NCI-H2107 treated with DMSO at 0.1 percent for 48 hours (cell line): ENCODE results near the gene STRADB.
"Not testable (repeated sequence)": the region's sequence is repeated elsewhere in the genome, so short reads cannot be mapped to it uniquely, and the experiment has no call there.

Experiments
- DNase-seq: peaks from one replicate; lab custom pipeline; 2025; ENCODE audit not compliant: unreplicated experiment; lab: John Stamatoyannopoulos, UW

Gene STRADB, protein sequence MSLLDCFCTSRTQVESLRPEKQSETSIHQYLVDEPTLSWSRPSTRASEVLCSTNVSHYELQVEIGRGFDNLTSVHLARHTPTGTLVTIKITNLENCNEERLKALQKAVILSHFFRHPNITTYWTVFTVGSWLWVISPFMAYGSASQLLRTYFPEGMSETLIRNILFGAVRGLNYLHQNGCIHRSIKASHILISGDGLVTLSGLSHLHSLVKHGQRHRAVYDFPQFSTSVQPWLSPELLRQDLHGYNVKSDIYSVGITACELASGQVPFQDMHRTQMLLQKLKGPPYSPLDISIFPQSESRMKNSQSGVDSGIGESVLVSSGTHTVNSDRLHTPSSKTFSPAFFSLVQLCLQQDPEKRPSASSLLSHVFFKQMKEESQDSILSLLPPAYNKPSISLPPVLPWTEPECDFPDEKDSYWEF

GRCh38 chr2:201451292-201452057 lies at the start of gene STRADB, which contains the start of gene TRAK2:
STRADB (plus strand) TSS chr2:201451740; CDS start chr2:201454841, 3,101 bp downstream.
TRAK2 (minus strand) TSS chr2:201451458; CDS start chr2:201420507, 30,951 bp downstream.
- peak; percentile 78 for DNase-seq

DNA sequence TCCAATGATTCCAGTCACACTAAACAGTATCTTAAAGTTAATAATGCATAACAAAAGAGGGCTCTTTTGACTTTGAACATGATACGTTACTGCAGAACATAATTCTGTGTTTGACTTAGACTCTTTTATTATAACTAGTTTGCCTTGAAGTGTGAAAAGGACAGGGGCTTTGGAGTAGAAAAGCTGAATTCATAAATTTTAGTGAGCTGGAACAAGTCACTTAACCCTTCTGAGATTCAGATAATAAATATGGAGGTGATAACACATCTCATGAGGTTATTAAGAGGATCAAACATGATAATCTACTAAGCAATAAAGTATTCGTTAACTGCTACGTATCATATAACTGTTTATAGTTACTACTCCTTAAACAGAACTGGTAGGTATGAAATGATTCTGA lies 49.7 kb upstream of the STRADB start:
- DNase-seq: peak; percentile 27

DNA sequence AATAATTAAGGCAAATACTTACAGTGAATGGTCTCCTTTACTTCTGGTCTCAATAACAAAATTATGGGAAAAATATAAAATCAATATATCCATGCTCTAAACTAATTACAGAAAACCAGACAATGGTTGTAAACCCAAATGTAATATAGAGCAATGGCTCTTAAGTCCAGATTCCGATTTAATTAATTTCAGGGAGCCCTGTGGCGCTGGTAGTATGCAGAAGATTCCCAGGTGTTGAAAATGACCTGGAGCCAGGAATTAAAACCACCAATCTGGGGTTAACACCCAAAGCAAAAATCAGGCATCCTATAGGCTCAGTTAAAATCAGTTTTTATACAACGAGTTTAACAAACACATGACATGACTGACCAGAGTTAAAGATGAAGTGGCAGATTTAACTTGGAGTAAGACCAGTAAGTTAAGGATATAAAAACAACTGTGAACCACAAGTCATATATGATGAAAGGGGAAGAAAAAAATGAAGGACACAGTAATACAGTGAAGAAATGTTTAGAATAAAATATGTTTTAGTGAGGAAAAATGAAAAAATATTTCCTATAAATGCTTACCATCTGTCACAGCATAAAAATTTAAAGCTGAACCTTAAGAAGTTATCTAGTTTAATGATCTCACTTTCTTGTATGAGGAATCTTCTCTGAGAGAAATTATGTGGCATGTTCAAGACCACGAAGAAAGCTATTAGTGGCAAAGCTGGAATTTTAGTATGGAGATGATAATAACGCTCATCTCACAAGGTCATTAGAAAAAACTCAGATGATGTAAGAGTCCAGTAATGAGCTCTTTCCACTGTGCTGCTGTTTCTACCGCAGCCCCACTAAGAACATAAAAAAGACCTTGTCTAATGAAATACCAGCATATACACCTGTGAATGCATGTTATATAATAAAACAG lies 48.6 kb upstream of the STRADB start:
- no peak for DNase-seq

DNA sequence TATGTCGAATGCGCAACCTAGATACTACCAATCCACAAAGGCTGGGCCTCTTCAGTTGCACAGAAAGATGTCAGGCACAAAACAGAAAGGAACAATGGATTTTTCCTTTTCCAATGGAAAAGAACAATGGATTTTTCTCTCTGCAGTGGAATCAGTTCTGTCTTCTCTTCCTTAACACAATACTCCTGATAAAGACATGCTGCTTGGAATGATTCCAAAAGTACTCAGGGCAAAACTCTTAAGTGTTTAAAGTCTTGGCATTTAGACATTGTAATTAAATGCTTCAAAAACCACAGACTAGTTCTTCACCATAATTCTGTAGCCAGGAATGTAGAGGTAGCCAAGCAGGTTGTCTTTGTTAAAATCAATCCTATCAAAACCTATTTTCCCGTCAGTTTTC lies 47.7 kb upstream of the STRADB start:
- peak; percentile 28 for DNase-seq

- DNase-seq: no peak
These were observed 46.8 kb upstream of the STRADB start for GRCh38 chr2:201404699-201405280.

GRCh38 chr2:201406077-201406662 lies 45.4 kb upstream of the STRADB start:
- no peak for DNase-seq

DNA sequence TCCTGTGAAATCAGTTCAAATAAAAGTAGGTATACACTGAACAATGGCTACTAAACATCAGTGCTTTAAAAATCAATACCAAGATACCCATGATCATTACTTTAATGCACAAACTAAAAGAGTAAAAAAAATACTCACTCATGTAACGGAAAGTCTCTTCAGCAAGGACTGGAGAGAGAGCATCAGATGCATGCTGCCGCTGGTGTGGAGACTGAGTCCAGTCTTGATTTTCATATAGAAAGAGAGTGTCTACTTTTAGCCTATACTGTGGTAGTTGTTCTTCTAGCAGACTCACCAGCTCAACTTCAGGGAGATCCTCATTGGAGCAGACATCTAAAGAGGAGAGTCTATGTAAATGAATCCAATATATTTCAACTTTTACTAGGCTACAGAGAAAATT lies 44.3 kb upstream of the STRADB start:
- DNase-seq: no peak

DNA sequence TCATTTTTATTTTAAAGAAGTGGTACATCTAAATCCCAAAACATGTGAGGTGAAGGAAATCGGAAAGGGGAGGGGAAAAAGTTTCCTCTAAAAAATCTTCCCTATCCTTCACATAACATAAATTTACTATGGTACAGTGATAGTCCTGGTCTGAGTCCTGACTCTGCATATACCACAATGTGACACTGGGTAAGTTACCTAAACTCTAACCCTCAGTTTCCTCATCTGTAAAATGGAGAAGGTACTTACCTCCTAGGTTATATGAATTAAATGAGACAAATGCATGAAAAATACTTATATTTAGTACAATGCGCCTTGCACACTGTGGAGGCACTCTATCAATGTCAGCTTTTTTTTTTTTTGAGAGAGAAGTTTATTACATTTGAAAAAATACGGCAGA lies 42.6 kb upstream of the STRADB start:
- DNase-seq: no peak

GRCh38 chr2:201411421-201411820 lies 40.1 kb upstream of the STRADB start:
- DNase-seq: no peak

GRCh38 chr2:201413143-201413542 lies 38.4 kb upstream of the STRADB start:
- no peak for DNase-seq

GRCh38 chr2:201413552-201413951 lies 38.0 kb upstream of the STRADB start:
- DNase-seq: no peak

GRCh38 chr2:201414099-201415023 lies 37.2 kb upstream of the STRADB start:
- DNase-seq: no peak

GRCh38 chr2:201415149-201415548 lies 36.4 kb upstream of the STRADB start:
- no peak for DNase-seq

GRCh38 chr2:201419057-201419635 lies 32.4 kb upstream of the STRADB start:
- DNase-seq: no peak

DNA sequence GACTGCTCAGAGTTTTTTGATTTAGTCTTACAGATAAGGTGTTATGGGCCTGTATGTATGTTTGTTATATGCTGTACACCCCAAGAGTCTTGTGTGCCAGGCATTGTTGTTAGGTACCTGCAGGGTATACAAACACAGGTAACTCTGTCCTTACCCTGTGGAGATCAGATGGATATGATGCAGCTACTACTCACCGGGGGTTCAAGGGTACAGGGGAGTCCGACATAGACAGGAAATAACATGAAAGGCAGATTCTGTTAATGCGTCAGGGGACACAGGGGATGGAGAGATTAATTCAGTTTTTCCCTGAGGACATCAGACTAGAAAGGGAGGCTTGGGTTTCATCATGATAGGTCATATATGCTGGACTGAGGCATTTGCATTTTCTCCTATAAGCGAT lies 31.6 kb upstream of the STRADB start:
- DNase-seq: no peak

DNA sequence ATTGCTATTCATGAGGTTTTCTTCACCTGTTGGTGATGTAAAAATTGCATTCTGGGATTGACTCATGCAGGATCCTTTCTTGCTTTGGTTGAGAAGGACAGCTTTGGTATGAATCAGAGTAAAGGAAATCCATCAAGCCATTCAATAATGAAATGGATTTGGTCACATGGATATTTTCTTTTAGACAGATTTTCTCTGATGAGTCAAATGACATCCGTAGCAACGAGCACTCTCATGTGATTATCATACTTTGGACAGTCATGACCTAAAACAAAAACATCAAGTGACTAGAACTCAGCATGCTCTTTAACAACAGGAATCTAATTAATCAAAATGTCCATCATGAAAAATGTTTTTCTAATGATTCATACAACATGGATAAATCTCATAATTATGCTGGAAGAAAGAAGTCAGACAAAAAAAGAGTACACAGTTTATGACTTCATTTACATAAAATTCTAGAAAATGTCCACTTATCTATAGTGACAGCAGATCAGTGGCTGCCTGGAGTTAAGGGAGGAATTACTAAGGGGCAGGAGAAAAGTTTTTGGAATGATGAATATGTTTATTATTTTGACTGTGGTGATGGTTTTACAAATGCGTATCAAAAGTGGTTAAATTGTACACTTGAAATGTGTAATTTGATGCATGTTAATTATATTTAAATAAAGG lies 31.0 kb upstream of the STRADB start:
- DNase-seq: no peak

DNA sequence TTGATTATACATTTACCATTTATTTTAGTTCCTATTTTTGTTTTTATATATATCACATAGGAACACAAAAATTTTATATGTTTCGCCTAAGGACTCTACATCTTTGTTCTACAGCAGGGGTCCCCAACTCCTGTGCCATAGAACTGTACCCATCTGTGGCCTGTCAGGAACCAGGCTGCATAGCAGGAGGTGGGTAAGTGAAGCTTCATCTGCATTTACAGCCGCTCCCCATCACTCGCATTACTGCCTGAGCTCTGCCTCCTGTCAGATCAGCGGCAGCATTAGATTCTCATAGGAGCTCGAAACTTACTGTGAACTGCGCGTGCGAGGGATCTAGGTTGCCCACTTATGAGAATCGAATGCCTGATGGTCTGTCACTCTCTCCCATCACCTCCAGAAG lies 25.6 kb upstream of the STRADB start:
- no peak for DNase-seq

GRCh38 chr2:201428366-201428765 lies 23.2 kb upstream of the STRADB start:
- not testable (repeated sequence) for DNase-seq
